GM18907 (cell line): ENCODE data around the gene DNAJC4.

Experiments used
- ATAC-seq: cut with Tn5 transposase; IDR thresholded peaks from one replicate; pipeline ENCODE4 v1.9.1; 2021; ENCODE audit warnings: mild to moderate bottlenecking, moderate library complexity; ENCODE audit not compliant: unreplicated experiment

DNAJC4 gene

GRCh38 chr11:64227405-64227956, 2.9 kb upstream of the DNAJC4 start:
- no peak for ATAC-seq

DNA sequence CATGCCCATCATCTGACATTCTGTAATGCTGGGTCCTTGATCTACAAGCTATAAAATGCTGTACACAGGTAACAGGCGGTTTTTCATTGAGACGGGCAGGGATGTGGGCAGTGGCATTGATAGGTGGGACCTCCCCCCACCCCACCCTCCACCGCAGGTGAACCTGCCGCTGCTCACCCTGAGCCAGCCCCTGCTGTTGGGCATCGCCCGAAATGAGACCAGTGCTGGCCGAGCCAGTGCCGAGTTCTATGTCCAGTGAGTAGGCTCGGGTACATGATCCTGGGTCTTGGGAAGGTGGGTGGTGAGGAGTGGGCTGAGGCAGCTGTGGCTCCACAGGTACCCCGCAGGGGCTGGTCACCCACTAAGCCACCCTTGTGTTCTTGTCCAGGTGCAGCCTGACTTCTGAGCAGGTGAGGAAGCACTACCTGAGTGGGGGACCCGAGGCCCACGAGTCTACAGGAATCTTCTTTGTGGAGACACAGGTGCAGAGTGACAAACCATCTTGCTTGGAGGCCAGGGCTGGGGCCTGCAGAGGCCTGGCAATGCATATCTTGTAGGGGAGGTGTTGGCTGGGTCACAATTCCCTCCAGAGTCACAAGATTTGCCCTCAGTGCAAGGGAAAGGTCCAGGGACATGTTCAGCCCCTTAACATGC, 1.1 kb upstream of the DNAJC4 start:
- ATAC-seq = no peak

- no peak for ATAC-seq
Observed at GRCh38 chr11:64229744-64230170, 591 bp upstream of the DNAJC4 start.

GRCh38 chr11:64230985-64231365, 627 bp downstream of the DNAJC4 start:
- ATAC-seq = no peak

DNA sequence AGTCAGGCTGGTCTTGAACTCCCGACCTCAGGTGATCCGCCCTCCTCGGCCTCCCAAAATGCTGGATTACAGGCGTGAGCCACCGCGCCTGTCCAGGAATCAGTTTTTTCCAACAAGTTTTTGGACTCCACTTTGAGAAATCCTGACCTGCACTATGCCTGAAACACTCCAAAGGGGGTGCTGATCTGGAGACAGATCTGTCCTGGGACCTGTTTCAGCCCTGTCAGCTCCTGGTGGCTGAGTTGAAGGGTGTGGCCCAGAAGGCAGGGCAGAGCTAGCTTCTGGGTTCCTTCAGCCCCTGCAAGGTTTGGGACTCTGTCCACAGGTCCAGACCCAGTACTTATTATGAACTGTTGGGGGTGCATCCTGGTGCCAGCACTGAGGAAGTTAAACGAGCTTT, 1.2 kb downstream of the DNAJC4 start:
- ATAC-seq = no peak

DNA sequence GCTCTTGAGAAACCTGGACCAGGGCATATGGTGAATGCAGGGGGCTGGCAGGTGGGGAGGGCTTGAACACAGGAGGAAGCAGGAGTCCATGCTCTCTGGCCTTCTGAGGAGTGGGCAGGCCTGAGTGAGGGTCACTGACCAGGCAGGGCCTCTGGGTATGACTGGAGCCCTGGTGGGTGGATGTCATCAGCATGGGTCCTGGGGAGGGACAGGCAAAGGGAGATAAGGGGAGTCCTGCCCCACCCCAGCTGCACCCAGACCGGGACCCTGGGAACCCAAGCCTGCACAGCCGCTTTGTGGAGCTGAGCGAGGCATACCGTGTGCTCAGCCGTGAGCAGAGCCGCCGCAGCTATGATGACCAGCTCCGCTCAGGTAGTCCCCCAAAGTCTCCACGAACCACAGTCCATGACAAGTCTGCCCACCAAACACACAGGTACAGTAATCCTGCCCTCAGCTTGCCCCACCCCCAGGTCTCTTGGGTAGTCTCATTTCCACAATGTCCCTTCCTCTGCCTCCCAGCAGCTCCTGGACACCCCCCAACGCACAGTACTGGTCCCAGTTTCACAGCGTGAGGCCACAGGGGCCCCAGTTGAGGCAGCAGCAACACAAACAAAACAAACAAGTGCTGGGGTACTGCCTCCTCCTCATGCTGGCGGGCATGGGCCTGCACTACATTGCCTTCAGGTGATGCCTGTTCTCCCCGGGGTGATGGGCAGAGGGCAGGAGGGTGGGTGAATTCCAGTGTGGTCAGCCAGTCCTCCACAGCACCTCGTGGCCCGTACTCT, 2.0 kb downstream of the DNAJC4 start:
- ATAC-seq = no peak

GRCh38 chr11:64232967-64233315, 2.6 kb downstream of the DNAJC4 start:
- no peak for ATAC-seq

- peak; percentile 28 for ATAC-seq
Observed at GRCh38 chr11:64233913-64234586, 3.7 kb downstream of the DNAJC4 start, which contains the start of gene VEGFB. VEGFB (plus strand) TSS chr11:64234584; CDS start chr11:64234834, 250 bp downstream.

DNA sequence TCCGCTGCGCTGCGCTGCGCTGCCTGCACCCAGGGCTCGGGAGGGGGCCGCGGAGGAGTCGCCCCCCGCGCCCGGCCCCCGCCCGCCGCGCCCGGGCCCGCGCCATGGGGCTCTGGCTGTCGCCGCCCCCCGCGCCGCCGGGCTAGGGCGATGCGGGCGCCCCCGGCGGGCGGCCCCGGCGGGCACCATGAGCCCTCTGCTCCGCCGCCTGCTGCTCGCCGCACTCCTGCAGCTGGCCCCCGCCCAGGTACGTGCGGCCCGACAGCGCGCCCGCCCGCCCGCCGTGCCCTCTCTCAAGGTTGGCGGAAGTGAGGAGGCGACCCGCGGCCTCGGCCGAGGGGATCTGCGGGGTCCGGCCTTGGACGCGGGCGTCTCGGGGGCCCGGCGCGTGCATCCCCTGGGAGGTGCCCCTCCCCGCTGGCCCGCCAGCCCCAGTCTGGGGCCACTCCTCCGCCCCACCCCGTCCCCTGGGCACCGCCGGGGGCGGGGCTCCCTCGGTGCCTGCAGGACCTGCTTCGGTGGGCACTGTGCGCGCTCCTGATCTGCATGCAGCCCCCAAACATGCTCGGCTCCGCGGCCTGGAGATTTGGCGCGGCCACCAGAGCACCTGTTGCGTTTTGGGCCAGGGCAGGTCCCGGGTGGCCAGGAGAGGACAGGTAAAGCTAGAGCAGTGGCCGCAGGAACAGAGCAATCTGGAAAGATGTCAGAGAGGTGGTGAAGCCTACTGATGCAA, 4.5 kb downstream of the DNAJC4 start:
- ATAC-seq = peak; percentile 28

- no peak for ATAC-seq
Observed at GRCh38 chr11:64235437-64236161, 5.3 kb downstream of the DNAJC4 start.

DNA sequence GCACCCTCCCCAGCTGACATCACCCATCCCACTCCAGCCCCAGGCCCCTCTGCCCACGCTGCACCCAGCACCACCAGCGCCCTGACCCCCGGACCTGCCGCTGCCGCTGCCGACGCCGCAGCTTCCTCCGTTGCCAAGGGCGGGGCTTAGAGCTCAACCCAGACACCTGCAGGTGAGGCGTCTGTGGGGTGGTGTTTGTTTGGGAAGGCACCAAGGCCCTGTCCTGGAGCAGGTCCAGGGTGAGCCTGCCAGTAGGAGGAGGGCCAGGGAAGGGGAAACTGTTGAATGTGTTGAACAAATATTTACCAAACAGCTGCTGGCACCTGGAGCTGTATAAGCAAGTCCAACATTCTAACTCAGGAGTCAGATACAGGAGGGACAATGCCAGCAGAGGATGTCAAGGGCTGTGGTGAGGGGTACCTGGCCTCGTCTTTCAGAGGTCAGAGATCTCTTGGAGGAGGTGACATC, 7.2 kb downstream of the DNAJC4 start:
- ATAC-seq = no peak

- ATAC-seq = no peak
Observed at GRCh38 chr11:64238076-64238475, 7.7 kb downstream of the DNAJC4 start.

DNA sequence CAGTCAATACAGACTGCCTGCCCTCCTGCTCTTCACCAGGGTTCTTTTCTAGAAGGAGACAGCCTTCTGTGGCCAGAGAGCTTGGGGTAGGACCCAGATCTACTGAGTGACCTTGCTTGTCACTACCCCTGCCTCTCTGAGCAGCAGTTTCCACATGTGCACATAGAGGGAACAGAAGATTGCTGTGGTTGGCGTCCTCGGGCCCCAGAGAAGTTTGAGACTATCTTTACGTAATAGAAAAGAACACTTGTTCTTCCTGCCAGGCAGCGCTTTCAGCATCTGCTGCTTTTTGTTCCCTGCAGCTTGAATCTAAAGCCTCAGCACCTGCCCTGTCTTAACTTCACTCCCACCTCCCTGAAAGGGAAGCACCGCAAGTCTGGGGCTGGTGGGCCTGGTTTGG, 8.7 kb downstream of the DNAJC4 start:
- no peak for ATAC-seq

GRCh38 chr11:64239662-64240434, 9.5 kb downstream of the DNAJC4 start:
- peak; percentile 11 for ATAC-seq

GRCh38 chr11:64240435-64241240, 10.3 kb downstream of the DNAJC4 start, which contains the start of gene FKBP2:
FKBP2 (plus strand) TSS chr11:64241095; CDS start chr11:64242388, 1,293 bp downstream.
- ATAC-seq = peak; percentile 52

- ATAC-seq = peak; percentile 71
Observed at GRCh38 chr11:64241241-64241490, 10.8 kb downstream of the DNAJC4 start.

DNA sequence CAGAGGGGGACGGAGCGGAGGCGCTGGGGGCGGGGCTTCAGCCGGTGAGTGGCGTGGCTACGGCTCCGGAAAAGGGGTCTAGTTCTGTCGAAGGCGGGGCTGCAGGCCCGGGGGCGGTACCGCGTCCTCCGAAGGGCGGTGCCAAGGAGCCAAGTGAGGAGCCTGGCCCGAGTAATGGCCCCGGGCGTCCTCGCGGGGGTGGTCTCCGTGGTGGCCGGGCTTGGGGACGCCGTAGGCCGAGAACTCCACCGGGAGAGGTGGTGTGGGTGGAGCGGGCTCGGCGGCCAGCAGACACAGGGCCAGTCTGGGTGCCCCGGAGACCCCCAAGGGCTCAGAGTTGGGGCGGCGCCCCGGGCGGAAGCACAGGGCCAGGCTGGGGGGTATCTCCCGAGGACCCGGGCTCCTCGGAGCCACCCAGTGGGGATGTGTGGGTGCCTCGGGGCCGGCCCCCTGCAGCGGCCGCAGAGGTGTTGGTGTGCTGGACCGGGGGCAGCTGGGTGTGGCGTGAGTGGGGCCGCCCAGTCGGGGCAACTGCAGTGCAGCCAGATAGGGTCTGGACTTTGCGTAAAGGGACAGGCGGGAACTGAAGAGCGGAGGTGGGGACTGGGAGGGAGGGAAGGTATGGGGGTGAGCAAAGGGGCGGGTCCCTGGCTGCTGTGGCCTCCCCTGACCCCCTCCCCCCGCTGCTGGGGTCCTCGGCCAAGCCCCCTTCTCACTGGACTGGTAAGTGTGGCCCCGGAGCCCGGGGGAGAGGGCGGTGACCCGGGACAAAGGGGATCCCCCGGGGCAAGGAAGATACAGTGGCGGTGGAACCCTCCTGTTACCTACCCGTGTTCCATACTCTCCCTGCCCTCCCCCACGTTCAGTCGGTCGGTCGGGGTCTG, 11.4 kb downstream of the DNAJC4 start:
- ATAC-seq = peak; percentile 17
